NK-92 (cell line): Measurements from ENCODE around the gene OPCML.

ENCODE experiments used
- DNase-seq: peaks from one replicate; lab custom pipeline; 2025; ENCODE audit not compliant: unreplicated experiment; lab: John Stamatoyannopoulos, UW

OPCML gene

GRCh38 chr11:133238495-133238894 is 293.8 kb downstream of the OPCML start:
- DNase-seq: no peak

DNA sequence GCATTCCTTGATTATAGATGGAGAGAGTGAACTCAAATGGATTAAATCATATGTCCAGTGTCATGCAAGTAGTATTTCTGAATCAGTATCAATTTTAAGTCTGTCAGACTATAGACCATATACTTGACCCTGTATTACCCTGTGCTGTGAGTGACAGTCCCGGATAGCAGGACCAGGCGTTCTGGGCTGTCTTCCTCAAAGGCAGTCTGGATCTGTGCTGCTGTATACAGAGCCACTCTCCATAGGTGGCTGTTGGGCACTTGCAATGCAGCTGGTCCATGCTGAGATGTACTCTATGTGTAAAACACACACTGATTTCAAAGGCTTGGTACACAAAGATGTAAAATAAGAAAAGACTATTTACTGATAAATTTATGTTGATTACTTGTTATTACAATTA is 294.3 kb downstream of the OPCML start:
- DNase-seq: no peak

- DNase-seq: no peak
Observed at GRCh38 chr11:133235381-133235780, 296.9 kb downstream of the OPCML start.

GRCh38 chr11:133234883-133235282 is 297.4 kb downstream of the OPCML start:
- no peak for DNase-seq

DNA sequence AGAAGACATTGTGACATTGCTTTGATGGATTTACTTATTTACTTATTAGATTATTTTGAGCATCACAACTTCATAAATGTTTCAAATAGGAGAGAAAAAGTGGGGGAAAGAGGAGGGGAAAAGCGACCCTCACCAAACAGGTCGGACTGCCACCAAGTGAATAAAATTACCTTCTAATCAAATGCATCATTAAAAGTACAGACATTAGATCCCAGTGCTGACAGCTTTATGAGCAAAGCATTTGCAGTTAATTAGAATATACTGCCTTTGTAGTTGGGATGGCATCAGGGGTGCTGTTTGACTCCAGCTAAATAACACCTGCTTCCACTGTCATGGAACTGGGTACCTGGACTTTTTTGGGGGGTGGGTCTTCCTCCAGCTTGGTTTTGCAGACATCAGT is 299.6 kb downstream of the OPCML start:
- no peak for DNase-seq

GRCh38 chr11:133230431-133230830 is 301.9 kb downstream of the OPCML start:
- no peak for DNase-seq

DNA sequence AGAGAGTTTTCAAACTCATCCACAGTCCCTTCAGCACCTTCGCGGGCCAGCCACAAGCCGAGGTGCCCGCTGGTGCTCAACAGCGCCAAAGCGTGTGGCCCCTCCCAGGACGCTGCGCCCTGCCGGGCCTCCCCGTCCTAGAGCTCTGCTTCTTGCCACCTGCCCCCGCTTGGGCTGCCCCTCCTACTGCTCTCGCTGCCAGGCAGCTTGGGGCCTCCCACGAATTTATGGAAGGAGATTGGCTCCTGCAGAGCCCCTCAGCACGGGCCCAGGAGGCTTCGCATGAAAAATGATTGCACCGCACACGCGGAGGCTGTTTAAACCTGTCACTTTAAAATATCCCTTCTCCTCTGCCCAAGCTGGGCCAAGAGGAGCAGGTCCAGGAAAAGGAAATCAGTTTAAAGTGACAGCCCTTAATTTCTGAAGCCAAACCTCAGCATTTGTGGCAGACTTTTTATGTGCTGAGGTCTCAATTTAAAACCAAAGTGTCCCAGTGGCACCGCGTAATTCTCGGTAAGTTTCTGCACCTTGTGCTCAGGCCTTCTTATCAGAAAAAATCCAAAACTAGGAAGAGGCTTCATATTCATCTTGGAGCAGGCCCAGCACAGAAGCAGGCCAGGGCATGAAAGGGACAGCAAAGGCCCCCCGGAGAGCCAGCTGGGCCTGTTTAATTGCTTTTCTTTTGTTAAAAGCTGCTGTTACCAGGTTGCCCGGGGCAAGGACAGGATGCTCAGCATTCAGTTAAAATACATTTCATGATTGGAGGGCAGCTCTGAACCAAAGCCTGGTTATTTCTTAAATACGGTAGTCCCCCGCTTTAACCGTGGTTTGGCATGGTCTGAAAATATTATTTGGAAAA is 303.6 kb downstream of the OPCML start:
- DNase-seq: no peak

DNA sequence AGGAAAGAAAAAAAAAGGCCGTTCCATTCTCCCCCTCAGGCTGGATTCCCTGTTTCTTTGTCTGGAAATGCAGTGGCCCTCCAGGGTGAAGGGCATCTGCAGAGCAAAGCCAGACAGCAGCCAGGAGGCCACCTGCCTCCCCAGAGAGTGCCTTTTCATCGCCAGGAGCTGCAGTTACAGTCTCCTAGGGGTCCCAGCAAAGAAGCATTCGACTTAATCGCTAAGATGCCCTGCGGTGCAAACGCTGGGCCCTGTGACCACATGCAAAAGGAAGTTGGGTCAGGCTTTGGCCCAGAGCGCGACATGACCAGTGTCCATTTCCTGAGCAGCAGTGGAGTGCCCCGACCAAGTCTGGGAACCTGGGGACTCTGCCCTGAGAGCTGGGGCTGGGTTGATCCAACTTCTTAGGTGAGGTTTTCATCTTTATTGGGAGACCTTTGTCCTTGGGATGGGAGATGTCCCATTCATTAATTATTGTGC is 304.6 kb downstream of the OPCML start:
- no peak for DNase-seq

DNA sequence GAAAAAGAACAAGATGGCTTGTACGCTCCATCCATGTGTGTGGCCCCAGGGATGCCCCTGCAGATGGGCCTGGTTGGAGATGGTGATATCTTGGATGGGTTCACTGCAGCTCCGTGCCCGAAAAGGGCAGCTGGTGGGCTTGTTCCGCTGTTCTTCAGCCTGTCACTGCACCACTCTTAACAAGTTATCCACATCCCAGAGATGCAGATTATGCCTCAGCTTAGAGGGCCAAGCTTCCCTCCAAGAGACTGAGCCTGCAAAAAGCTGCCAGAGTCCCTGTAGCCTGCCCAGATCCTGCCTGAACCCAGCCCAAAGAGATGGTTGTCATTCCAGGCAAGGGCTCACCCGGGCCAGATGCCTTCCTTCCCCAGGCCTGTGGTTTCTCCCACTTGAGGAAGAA is 308.0 kb downstream of the OPCML start:
- DNase-seq: no peak

DNA sequence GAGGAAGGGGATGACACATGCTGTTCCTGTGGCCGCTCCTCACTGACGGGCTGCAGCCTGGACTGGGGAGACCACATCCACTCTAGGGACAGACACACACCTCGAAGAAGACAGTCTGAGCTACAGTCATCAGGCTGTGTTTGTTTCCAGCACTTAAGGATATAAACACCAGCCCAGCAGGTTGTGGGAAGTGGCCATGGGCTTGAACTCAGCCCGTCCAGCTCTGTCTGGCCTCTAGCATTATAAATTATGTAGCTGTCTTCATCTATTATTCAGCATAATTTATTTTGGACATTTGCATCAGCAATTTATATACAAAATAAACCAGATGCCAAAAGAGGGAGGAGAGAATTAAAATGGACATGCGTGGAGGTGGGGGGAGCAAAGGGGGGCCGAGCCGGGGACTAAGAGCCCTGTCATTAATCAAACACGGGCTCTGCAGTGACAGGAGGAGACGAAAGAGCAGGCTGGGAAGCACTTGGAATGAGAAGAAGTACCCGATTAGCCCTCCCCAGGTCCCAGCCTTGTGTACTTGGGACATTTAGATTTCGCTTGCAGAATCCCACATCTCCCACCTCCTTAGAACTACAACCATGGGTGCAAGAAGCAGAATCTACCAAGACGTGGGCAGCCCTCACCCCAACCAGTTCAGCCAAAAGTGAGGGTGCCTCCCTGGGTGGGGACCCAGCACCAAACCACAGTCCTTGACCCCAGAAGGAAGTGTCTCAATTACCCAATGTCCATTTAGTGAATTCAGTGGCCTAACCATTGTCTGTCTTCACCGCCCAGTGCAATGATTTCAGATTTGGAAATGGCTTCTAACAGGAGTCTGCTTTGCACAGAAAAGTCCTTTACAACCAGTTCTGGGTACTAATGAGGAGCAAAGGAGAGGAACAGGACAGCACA is 309.6 kb downstream of the OPCML start:
- no peak for DNase-seq

- DNase-seq: no peak
Observed at GRCh38 chr11:133219543-133219942, 312.8 kb downstream of the OPCML start.

- DNase-seq: no peak
Observed at GRCh38 chr11:133216813-133217212, 315.5 kb downstream of the OPCML start.

GRCh38 chr11:133215596-133216230 is 316.6 kb downstream of the OPCML start:
- DNase-seq: no peak

DNA sequence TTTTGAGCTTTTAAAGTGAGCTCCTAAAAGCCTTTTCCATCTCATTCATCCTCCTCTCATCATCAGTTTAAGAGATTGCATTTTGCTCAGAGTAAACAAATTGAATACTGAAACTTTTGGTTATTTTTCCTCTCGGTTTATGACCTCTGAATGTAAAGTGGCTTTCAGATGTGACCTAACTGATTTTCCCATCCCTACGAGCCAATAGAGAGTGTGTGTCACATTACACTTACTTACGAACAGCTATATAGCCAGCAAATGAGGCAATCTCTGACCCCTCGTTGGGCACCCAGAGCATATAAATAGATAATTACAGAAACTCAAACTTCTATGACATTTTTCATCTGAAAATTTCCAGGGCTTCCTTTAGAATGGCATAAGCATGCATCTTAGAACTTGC is 317.7 kb downstream of the OPCML start:
- no peak for DNase-seq

- no peak for DNase-seq
Observed at GRCh38 chr11:133212201-133212600, 320.1 kb downstream of the OPCML start.

DNA sequence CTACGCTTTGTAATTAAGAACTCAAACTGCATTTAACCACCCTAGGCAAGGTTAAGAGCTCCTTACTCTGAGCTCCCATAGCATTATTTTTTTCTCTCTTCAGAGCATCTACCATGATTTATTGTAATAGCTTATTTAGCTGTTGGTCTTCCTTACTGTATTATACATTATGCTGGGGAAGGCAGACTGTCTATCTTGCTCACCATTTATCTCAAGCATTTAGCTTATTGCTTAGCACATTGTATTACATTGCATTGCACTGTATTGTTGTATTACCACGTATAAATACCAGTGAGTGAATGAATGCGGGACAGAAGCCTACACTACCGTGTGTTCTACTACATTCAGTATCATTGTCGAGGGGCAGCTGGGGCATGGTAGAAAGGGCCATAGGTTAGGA is 324.3 kb downstream of the OPCML start:
- DNase-seq: no peak

DNA sequence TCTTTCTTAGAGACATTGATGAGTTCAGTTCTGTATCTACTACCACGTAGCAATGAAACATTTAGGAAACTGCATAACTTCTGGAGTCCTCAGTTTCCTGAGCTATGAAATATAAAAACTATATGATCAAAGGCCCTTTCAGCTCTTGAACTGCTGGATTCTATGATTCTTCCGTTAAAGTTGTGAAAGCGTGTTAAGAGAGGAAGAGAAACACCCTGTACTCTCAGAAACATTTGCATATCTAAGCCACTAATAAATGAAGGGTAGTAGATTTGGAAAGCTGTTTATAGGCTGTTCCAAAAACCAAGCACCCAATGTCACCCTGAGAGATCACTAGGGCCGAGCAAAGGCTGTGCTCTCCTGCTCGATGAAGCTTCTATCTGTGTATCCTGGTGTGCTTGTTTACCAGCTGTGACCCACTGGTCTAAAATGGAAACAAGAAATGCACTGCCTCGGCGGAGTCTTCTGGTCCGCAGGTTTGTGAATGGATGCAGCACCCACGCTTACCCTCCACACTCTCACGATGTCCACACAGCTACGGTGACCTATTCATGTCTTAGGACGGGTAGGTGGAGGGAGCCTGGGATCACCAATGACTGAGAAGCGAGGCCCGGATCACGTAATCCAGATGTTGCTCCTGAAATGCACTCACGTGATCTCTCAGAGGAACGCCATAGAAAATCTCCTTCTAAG is 325.8 kb downstream of the OPCML start:
- DNase-seq: no peak

DNA sequence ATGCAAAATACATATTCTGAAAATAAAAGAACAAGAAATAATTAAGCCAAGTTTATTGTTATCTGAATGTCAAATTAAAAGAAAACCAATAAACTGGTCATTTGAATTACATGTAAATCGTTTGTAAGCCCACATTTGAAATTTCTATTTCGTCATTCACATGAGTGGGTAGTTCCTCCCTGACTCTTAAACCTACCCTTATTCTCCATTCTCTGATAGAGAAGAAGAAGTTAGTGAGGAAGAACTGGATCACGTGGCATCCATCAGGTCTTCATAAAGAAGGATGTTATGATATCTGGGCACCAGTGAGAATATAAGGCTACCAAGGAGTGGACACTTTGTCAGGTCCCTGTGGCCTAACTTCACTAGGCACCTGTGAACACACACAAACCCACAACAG is 328.1 kb downstream of the OPCML start:
- no peak for DNase-seq

- no peak for DNase-seq
Observed at GRCh38 chr11:133202816-133203215, 329.5 kb downstream of the OPCML start.

GRCh38 chr11:133198438-133198837 is 333.9 kb downstream of the OPCML start:
- no peak for DNase-seq

GRCh38 chr11:133197425-133197824 is 334.9 kb downstream of the OPCML start:
- DNase-seq: no peak
